ENCODE data around the gene DSG3. TPM values are rescaled to one million over a fixed set of nuclear protein-coding genes. Genes with fewer than 3 reads are reported as not detected.

The DSG3 gene
- total RNA-seq, 4 donors from 2014 or later: 0.27 to 34.1 (median 1.5) TPM

DNA sequence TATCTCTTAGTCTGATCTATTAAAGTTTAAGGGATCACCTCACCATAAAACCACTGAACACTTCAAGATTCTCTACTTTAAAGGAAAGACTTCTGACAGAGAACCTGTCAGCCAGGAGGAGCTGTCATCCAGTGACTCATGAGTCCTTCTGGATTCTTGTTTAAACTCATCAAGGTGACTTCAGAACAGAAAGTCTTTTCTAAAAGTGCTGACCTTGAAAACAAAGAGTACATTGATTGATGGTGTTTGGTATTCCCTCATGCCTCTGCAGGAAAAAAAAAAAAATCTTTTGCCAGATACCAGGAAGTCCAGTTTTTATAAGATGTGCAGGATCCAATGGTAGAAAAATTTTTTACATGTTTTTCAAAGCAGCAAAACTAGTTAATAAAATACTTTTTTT is 62.8 kb downstream of the DSG3 start:
- no peak for TF ChIP-seq POLR2AphosphoS5 (IDR thresholded peaks at IDR 0.05)
- TF ChIP-seq POLR2A (IDR thresholded peaks at IDR 0.05): no peak
- TF ChIP-seq, protein P1, sequence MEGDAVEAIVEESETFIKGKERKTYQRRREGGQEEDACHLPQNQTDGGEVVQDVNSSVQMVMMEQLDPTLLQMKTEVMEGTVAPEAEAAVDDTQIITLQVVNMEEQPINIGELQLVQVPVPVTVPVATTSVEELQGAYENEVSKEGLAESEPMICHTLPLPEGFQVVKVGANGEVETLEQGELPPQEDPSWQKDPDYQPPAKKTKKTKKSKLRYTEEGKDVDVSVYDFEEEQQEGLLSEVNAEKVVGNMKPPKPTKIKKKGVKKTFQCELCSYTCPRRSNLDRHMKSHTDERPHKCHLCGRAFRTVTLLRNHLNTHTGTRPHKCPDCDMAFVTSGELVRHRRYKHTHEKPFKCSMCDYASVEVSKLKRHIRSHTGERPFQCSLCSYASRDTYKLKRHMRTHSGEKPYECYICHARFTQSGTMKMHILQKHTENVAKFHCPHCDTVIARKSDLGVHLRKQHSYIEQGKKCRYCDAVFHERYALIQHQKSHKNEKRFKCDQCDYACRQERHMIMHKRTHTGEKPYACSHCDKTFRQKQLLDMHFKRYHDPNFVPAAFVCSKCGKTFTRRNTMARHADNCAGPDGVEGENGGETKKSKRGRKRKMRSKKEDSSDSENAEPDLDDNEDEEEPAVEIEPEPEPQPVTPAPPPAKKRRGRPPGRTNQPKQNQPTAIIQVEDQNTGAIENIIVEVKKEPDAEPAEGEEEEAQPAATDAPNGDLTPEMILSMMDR (IDR thresholded peaks at IDR 0.05): no peak
- no peak for TF ChIP-seq EP300 (IDR thresholded peaks at IDR 0.05)
- no peak for ATAC-seq
- no peak overlapping the region for H3K27ac ChIP-seq

DNA sequence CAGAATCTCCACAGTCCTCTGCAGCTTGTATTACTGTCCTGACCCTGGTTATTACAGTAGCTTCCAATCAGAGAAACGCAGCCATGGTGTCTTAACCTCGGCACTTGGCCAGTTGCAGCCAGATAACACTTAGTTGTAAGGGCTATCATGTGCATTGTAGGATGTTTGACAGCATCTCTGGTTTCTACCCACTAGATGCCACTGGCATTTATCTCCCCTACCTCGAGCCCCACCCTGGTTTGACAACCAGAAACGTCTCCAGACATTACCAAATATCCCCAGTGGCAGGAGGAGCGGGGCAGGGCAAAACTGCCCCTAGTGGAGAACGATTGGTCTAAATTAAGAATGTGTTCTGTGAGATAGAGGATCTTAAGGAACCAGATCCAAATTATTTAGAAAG is 63.6 kb downstream of the DSG3 start:
- WGBS, 2 donors (ENCODE audit: low coverage in 1 of 2): 43 to 74% methylated on average over 3 of the region's 6 CpGs
- Histone ChIP-seq H3K27me3 (no peaks in the 10 kb centered on the region), H3K27ac (no peak overlapping the region), H3K36me3 (no peaks in the 10 kb centered on the region), H3K4me1 (no peaks in the 10 kb centered on the region), H3K4me3 (no peak overlapping the region), H3K9me3 (no peaks in the 10 kb centered on the region)
- no peak for ATAC-seq
- TF ChIP-seq, protein P1 (IDR thresholded peaks at IDR 0.05): no peak

More for the DNA sequence above, 62.8 kb downstream of the DSG3 start:
- no peaks in the 10 kb centered on the region for H3K36me3 ChIP-seq
- no peaks in the 10 kb centered on the region for H3K4me1 ChIP-seq
- no peak overlapping the region for H3K4me3 ChIP-seq
- H3K27me3 ChIP-seq: no peaks in the 10 kb centered on the region
- H3K9me3 ChIP-seq: no peaks in the 10 kb centered on the region

DNA sequence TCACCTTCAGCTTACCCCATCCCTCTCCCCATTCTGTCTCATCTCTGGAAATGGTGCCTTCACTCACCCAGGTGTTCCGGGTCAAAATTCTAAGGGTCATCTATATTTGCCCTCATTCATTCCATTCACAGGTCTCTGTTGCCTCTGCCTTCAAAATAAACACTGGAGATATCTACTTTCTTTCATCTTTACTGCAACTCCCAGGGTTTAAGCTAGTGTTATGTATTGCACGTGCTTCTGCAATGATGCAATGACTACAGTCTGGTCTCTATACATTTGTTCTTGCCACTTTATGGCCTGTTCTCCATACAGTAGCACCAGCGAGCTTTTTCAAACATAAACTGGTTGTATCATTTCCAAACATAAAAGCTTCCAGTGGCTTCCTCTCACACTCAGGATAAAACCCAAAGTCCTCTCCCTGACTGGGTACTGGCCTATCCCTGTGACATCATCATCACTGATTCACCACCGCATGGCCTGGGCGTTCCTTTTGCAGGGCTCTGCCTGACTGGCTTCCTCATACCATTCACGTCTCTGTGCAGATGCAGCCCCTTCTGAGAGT is 64.7 kb downstream of the DSG3 start:
- Histone ChIP-seq H3K4me1 (no peaks in the 10 kb centered on the region), H3K27me3 (no peaks in the 10 kb centered on the region), H3K36me3 (no peaks in the 10 kb centered on the region), H3K9me3 (no peaks in the 10 kb centered on the region), H3K27ac (no peak overlapping the region), H3K4me3 (no peak overlapping the region)
- 57 to 83% methylated on average over 3 to 6 of the region's 6 CpGs for WGBS, 2 donors (ENCODE audit: low coverage in 1 of 2)
- no peak for ATAC-seq
- TF ChIP-seq, protein P1 (IDR thresholded peaks at IDR 0.05): no peak
- TF ChIP-seq POLR2AphosphoS5 (IDR thresholded peaks at IDR 0.05) (no peak), POLR2A (IDR thresholded peaks at IDR 0.05) (no peak)

DNA sequence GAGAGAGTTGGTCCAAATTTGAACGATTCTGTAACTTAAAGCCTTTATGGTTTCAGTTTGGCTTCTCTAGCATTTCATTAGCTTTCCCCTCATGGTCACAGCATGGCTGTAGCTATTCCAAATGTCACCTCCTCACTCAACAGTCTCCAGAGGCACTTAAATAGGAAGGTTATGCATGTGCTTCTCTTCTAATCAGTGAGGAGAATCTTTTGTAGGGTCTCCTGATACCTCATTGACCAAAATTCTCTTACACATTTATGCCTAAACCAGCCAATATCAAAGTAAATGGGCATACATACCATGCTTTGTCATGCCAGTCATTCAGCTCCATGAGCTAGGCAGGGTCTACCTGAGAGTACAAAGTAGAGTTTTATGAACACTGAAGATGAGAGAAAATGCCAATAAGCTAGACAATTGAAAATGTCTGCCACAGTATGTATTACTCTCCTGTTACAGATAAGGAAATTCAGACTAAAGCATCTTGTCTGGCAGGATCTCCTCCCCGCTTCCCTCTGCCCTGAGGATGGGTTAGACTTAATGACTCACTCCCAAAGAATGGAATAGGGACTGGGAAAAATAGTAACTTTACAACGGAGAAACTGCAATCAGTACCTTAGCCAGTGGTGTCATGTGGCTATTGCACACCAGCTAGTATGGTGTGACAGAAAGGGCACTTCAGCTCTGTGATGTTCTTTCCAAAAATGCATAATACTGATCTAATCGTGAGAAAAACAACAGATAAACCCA is 65.8 kb downstream of the DSG3 start:
- no peak for ATAC-seq
- no peaks in the 10 kb centered on the region for H3K27me3 ChIP-seq
- WGBS, 2 donors (ENCODE audit: low coverage in 1 of 2): 78% methylated on average over 2 to 4 of the region's 4 CpGs
- H3K36me3 ChIP-seq: no peaks in the 10 kb centered on the region
- no peaks in the 10 kb centered on the region for H3K4me1 ChIP-seq
- no peaks in the 10 kb centered on the region for H3K9me3 ChIP-seq
- no peak overlapping the region for H3K27ac ChIP-seq
- TF ChIP-seq EP300 (IDR thresholded peaks at IDR 0.05) (no peak), POLR2A (IDR thresholded peaks at IDR 0.05) (no peak), POLR2AphosphoS5 (IDR thresholded peaks at IDR 0.05) (no peak)
- TF ChIP-seq, protein P1 (IDR thresholded peaks at IDR 0.05): no peak
- H3K4me3 ChIP-seq: no peak overlapping the region

DNA sequence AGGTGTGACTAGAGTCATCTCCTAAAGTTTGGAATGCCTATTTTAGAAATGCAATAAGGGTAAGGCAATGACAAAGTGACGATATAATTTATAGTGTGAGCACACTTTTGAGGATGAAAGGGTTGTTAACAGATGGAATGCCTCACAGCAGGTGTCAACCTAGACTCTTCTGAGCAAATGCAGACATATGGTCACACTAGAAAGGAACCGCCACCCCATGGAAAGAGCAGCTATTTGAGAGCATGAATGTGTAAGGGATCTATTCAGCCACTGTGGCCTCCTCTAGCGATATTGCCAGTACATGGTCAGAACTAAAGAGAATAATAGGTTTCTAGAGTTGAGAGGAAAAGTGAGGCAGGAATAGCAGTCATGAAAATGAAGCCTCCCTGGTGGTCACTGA is 68.9 kb downstream of the DSG3 start:
- Histone ChIP-seq H3K27me3 (no peaks in the 10 kb centered on the region), H3K9me3 (no peaks in the 10 kb centered on the region), H3K4me1 (no peaks in the 10 kb centered on the region), H3K36me3 (no peaks in the 10 kb centered on the region), H3K27ac (no peak overlapping the region), H3K4me3 (no peak overlapping the region)
- 69 to 87% methylated on average over 2 to 3 of the region's 3 CpGs for WGBS, 2 donors (ENCODE audit: low coverage in 1 of 2)
- TF ChIP-seq EP300 (IDR thresholded peaks at IDR 0.05) (no peak), POLR2A (IDR thresholded peaks at IDR 0.05) (no peak), POLR2AphosphoS5 (IDR thresholded peaks at IDR 0.05) (no peak)
- TF ChIP-seq, protein P1 (IDR thresholded peaks at IDR 0.05): no peak
- ATAC-seq: no peak

Measured in gastroesophageal sphincter (tissue), 4 donors.